Parathyroid adenoma (tissue), 2 donors: ENCODE measurements around the gene FADD.

Source experiments
- H2AFZ ChIP-seq: fragments of 300-600 bp; sonication (generic); one replicate; pipeline ENCODE4 v1.7.0; 2017; ENCODE audit warnings: antibody characterized with exemption, mild to moderate bottlenecking
- H3K27ac ChIP-seq: fragments of 300-600 bp; sonication (generic); one replicate; pipeline ENCODE4 v1.7.0; 2017
- H3K27me3 ChIP-seq: fragments of 300-600 bp; sonication (generic); one replicate; pipeline ENCODE4 v1.7.0; 2017; ENCODE audit warnings: low read length; ENCODE audit not compliant: control insufficient read depth, insufficient read depth
- H3K36me3 ChIP-seq: fragments of 300-600 bp; sonication (generic); one replicate; pipeline ENCODE4 v1.7.0; 2017; ENCODE audit warnings: low read length; ENCODE audit not compliant: control insufficient read depth, insufficient read depth
- H3K4me1 ChIP-seq: fragments of 300-600 bp; sonication (generic); one replicate; pipeline ENCODE4 v1.7.0; 2017; ENCODE audit warnings: control low read depth
- H3K4me2 ChIP-seq: fragments of 300-600 bp; sonication (generic); one replicate; pipeline ENCODE4 v1.7.0; 2017; ENCODE audit warnings: low read length
- H3K4me3 ChIP-seq: fragments of 300-600 bp; sonication (generic); one replicate; pipeline ENCODE4 v1.7.0; 2017; ENCODE audit warnings: low read depth, low read length
- H3K79me2 ChIP-seq: fragments of 300-600 bp; sonication (generic); one replicate; pipeline ENCODE4 v1.7.0; 2017; ENCODE audit warnings: control low read depth
- H3K9ac ChIP-seq: fragments of 300-600 bp; sonication (generic); one replicate; pipeline ENCODE4 v1.7.0; 2017; ENCODE audit warnings: mild to moderate bottlenecking
- H3K9me3 ChIP-seq: fragments of 300-600 bp; sonication (generic); one replicate; pipeline ENCODE4 v1.7.0; 2017; ENCODE audit warnings: low read length; ENCODE audit not compliant: control insufficient read depth
- CTCF ChIP-seq: fragments of 300-600 bp; sonication (generic); IDR thresholded peaks from one replicate; pipeline ENCODE4 v1.7.0; 2017; ENCODE audit warnings: antibody characterized with exemption, mild to moderate bottlenecking
- donor health status: primary hyperparathyroidism.

The FADD gene

GRCh38 chr11:70233511-70233934 is 30.4 kb downstream of the FADD start:
- no peaks in the 10 kb centered on the region for H3K9me3 ChIP-seq
- no peaks in the 10 kb centered on the region for H3K27me3 ChIP-seq
- TF ChIP-seq CTCF: no peak
- H2AFZ ChIP-seq: no peak overlapping the region
- H3K4me3 ChIP-seq: no peak overlapping the region
- H3K36me3 ChIP-seq: no peaks in the 10 kb centered on the region
- no peaks in the 10 kb centered on the region for H3K4me1 ChIP-seq
- H3K4me2 ChIP-seq: no peak overlapping the region
- no peaks in the 10 kb centered on the region for H3K79me2 ChIP-seq
- no peak overlapping the region for H3K9ac ChIP-seq
- H3K27ac ChIP-seq: no peak overlapping the region

GRCh38 chr11:70233962-70234361 is 30.9 kb downstream of the FADD start:
- H3K27me3 ChIP-seq: no peaks in the 10 kb centered on the region
- no peak overlapping the region for H3K27ac ChIP-seq
- no peak overlapping the region for H2AFZ ChIP-seq
- no peak overlapping the region for H3K9ac ChIP-seq
- H3K4me3 ChIP-seq: no peak overlapping the region
- H3K36me3 ChIP-seq: no peaks in the 10 kb centered on the region
- H3K4me2 ChIP-seq: no peak overlapping the region
- no peaks in the 10 kb centered on the region for H3K79me2 ChIP-seq
- no peaks in the 10 kb centered on the region for H3K4me1 ChIP-seq
- no peaks in the 10 kb centered on the region for H3K9me3 ChIP-seq
- TF ChIP-seq CTCF: no peak

- no peak for TF ChIP-seq CTCF
Observed at GRCh38 chr11:70240337-70240736, 37.2 kb downstream of the FADD start.

GRCh38 chr11:70241709-70242108 is 38.6 kb downstream of the FADD start:
- Histone ChIP-seq H3K27ac (no peak overlapping the region), H2AFZ (no peak overlapping the region), H3K36me3 (no peaks in the 10 kb centered on the region), H3K9ac (no peak overlapping the region), H3K27me3 (no peaks in the 10 kb centered on the region), H3K79me2 (no peaks in the 10 kb centered on the region), H3K4me2 (no peak overlapping the region), H3K4me1 (no peaks in the 10 kb centered on the region), H3K4me3 (no peak overlapping the region), H3K9me3 (no peaks in the 10 kb centered on the region)
- TF ChIP-seq CTCF: no peak

More at GRCh38 chr11:70240337-70240736, 37.2 kb downstream of the FADD start:
- Histone ChIP-seq H3K9me3 (no peaks in the 10 kb centered on the region), H3K4me3 (no peak overlapping the region), H2AFZ (no peak overlapping the region), H3K4me1 (no peaks in the 10 kb centered on the region), H3K4me2 (no peak overlapping the region), H3K79me2 (no peaks in the 10 kb centered on the region), H3K9ac (no peak overlapping the region), H3K27ac (no peak overlapping the region), H3K27me3 (no peaks in the 10 kb centered on the region), H3K36me3 (no peaks in the 10 kb centered on the region)

- H3K27ac ChIP-seq: no peak overlapping the region
- H2AFZ ChIP-seq: no peak overlapping the region
- no peaks in the 10 kb centered on the region for H3K27me3 ChIP-seq
- no peak overlapping the region for H3K4me3 ChIP-seq
- no peaks in the 10 kb centered on the region for H3K4me1 ChIP-seq
- H3K79me2 ChIP-seq: no peaks in the 10 kb centered on the region
- TF ChIP-seq CTCF: no peak
- no peak overlapping the region for H3K4me2 ChIP-seq
- H3K9me3 ChIP-seq: no peaks in the 10 kb centered on the region
- H3K9ac ChIP-seq: no peak overlapping the region
- H3K36me3 ChIP-seq: no peaks in the 10 kb centered on the region
Observed at GRCh38 chr11:70242885-70243284, 39.8 kb downstream of the FADD start.
